Activated naive CD4-positive, alpha-beta T cell treated with anti-CD3 and anti-CD28 coated beads for 36 hours (primary cell): ENCODE results near the gene ZC3H7B. TPM values are rescaled to one million over a fixed set of nuclear protein-coding genes. Genes with fewer than 3 reads are reported as not detected.

Experiments used
- CTCF ChIA-PET: fragments of 350-600 bp; sonication (Branson Sonifier 250); formaldehyde crosslinking; loops from one replicate; lab custom pipeline; 2021; ENCODE audit warnings: antibody characterized with exemption; lab: Charles Lee
- DNase-seq: peaks from one replicate; pipeline ENCODE4 v3.0.0-alpha.2; 2020
- H3K27ac Mint-ChIP-seq: one replicate; pipeline ENCODE4 v1.8.0; 2021; ENCODE audit warnings: mild to moderate bottlenecking, mixed read lengths
- H3K27me3 Mint-ChIP-seq: one replicate; pipeline ENCODE4 v1.8.0; 2021; ENCODE audit warnings: low read depth, mixed read lengths
- H3K36me3 Mint-ChIP-seq: one replicate; pipeline ENCODE4 v1.8.0; 2021; ENCODE audit warnings: low read depth, mixed read lengths
- H3K4me1 Mint-ChIP-seq: one replicate; pipeline ENCODE4 v1.8.0; 2021; ENCODE audit warnings: low read depth, mixed read lengths
- H3K4me3 Mint-ChIP-seq: one replicate; pipeline ENCODE4 v1.8.0; 2021; ENCODE audit warnings: mild to moderate bottlenecking, moderate library complexity, mixed read lengths
- H3K9me3 Mint-ChIP-seq: one replicate; pipeline ENCODE4 v1.8.0; 2021; ENCODE audit warnings: mixed read lengths
- intact Hi-C: fragments of 100-400 bp; cut with micrococcal nuclease; formaldehyde crosslinking; loops from one replicate; pipeline ENCODE4 v1.15.1; 2023
- total RNA-seq, 2 experiments: library from RNA; stranded (reverse); gene quantifications; one replicate each; pipeline ENCODE4 v1.2.3, GENCODE V29; 2021

ZC3H7B gene
- total RNA-seq, 2 experiments from 2014 or later, result 30.0 to 30.3 TPM

DNA sequence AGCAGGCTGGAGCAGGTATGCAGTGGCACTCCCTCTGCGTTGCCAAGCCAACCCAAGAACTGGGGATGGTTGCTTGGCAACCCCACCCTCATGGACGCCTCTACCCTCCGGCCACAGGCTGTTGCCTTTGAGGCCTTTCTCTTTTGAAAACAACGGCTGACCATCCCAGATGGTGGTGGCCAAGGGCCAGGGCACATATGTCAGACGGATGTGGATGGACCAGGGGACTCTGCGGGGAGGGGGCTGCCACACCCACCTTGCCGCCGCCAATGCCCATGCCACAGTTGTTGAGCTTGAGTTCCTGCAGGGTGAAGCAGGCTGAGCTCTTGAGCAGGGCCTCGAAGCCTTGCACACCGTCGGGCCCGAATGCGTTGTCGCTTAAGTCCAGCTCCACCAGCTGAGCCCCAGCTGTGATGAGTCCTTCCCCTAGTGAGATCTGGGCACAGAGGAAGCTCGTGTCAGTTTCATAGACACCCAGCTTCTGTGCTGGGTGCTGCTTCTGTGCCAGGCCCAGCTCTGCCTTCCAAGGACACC, 36.9 kb upstream of the ZC3H7B start:
- Mint-ChIP-seq H3K4me3 (no peak overlapping the region), H3K36me3 (peaks cover 50% of the 10 kb centered on the region), H3K27ac (no peak overlapping the region), H3K4me1 (peaks cover 6% of the 10 kb centered on the region), H3K27me3 (no peaks in the 10 kb centered on the region), H3K9me3 (no peaks in the 10 kb centered on the region)
- intact Hi-C loops, result no loop called here
- CTCF ChIA-PET, result no interaction called here
- no peak for DNase-seq

- no peak overlapping the region for H3K27ac Mint-ChIP-seq
- H3K27me3 Mint-ChIP-seq, result no peaks in the 10 kb centered on the region
- no peak overlapping the region for H3K4me3 Mint-ChIP-seq
- H3K4me1 Mint-ChIP-seq, result peaks cover 6% of the 10 kb centered on the region
- intact Hi-C loops, result no loop called here
- DNase-seq, result no peak
- no peaks in the 10 kb centered on the region for H3K9me3 Mint-ChIP-seq
- peaks cover 56% of the 10 kb centered on the region for H3K36me3 Mint-ChIP-seq
- CTCF ChIA-PET, result no interaction called here
Measured at GRCh38 chr22:41267958-41268357, 33.4 kb upstream of the ZC3H7B start.

DNA sequence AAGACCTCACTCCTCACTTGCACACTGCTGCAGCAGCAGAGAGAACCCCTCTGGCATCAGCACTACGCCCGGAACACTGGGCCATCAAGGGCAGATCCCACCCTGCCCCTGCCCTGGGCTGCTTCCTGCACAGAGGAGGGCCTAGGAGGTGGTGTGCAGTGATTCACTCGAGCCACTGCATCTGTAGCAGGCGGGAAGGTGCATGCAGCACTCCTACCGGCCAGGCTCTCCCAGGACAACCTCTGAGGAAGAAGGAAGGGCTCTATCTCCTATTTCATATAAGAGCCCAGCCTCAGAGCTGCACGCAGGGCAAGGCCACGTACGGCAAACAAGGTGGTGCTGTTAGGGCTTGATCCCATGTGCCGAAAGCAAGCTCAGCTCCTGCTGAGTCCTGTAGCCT, 29.5 kb upstream of the ZC3H7B start:
- intact Hi-C loops, result no loop called here
- Mint-ChIP-seq H3K9me3 (no peaks in the 10 kb centered on the region), H3K27ac (no peak overlapping the region), H3K36me3 (peaks cover 61% of the 10 kb centered on the region), H3K4me1 (peaks cover 2% of the 10 kb centered on the region), H3K27me3 (no peaks in the 10 kb centered on the region), H3K4me3 (no peak overlapping the region)
- no peak for DNase-seq
- CTCF ChIA-PET, result no interaction called here

GRCh38 chr22:41273128-41273527, 28.2 kb upstream of the ZC3H7B start:
- intact Hi-C loops, result no loop called here
- Mint-ChIP-seq H3K27me3 (no peaks in the 10 kb centered on the region), H3K36me3 (peaks cover 64% of the 10 kb centered on the region), H3K9me3 (no peaks in the 10 kb centered on the region), H3K4me3 (no peak overlapping the region), H3K27ac (no peak overlapping the region), H3K4me1 (peaks cover 4% of the 10 kb centered on the region)
- DNase-seq, result no peak
- CTCF ChIA-PET, result no interaction called here

GRCh38 chr22:41274856-41275255, 26.5 kb upstream of the ZC3H7B start:
- intact Hi-C loops, result no loop called here
- Mint-ChIP-seq H3K9me3 (no peaks in the 10 kb centered on the region), H3K36me3 (peaks cover 68% of the 10 kb centered on the region), H3K27me3 (no peaks in the 10 kb centered on the region), H3K4me1 (peaks cover 4% of the 10 kb centered on the region), H3K27ac (no peak overlapping the region), H3K4me3 (no peak overlapping the region)
- CTCF ChIA-PET, result no interaction called here
- DNase-seq, result no peak

DNA sequence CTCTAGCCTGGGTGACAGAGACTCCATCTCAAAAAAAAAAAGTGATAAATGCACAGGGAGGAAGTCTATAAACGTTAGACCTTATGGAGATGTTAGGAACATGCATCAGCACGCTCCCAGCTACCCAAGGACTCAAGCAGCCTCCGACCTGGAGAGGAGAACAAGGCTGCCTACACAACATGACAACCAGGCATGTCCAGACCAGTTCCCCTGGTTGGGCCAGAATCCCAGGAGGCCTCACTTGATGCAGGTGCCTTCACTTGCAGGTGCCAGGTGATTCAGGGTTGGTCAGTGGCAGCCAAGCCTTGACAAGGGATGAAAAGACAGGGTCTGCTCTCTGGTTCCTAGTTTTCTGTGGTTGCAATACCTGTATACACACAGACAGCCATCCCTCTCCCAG, 21.3 kb upstream of the ZC3H7B start:
- DNase-seq, result no peak
- Mint-ChIP-seq H3K27ac (peak overlapping the region; percentile 56), H3K4me3 (no peak overlapping the region), H3K36me3 (peaks cover 70% of the 10 kb centered on the region), H3K27me3 (no peaks in the 10 kb centered on the region), H3K9me3 (no peaks in the 10 kb centered on the region), H3K4me1 (peaks cover 26% of the 10 kb centered on the region)
- CTCF ChIA-PET, result no interaction called here
- intact Hi-C loops, result loop anchor here (10.0 kb wide), 2 partner anchors 1335 to 1745 kb away; partner anchors contain the start of gene RPS19BP1

GRCh38 chr22:41280854-41281253, 20.5 kb upstream of the ZC3H7B start:
- CTCF ChIA-PET, result no interaction called here
- Mint-ChIP-seq H3K4me3 (no peak overlapping the region), H3K27me3 (no peaks in the 10 kb centered on the region), H3K27ac (no peak overlapping the region), H3K36me3 (peaks cover 68% of the 10 kb centered on the region), H3K9me3 (no peaks in the 10 kb centered on the region), H3K4me1 (peaks cover 28% of the 10 kb centered on the region)
- DNase-seq, result no peak
- intact Hi-C loops, result loop anchor here (10.0 kb wide), 2 partner anchors 1336 to 1746 kb away; partner anchors contain the start of gene RPS19BP1

GRCh38 chr22:41284465-41284864, 16.9 kb upstream of the ZC3H7B start:
- peaks cover 40% of the 10 kb centered on the region for H3K4me1 Mint-ChIP-seq
- peaks cover 41% of the 10 kb centered on the region for H3K36me3 Mint-ChIP-seq
- intact Hi-C loops, result loop anchor here (10.0 kb wide), 2 partner anchors 1340 to 1750 kb away; partner anchors contain the start of gene RPS19BP1
- H3K4me3 Mint-ChIP-seq, result peak overlapping the region; percentile 98
- H3K9me3 Mint-ChIP-seq, result no peaks in the 10 kb centered on the region
- no peak for DNase-seq
- CTCF ChIA-PET, result interaction anchor here (0.9 kb wide), 1 partner anchor 14 kb away, joined by 4 read pairs; no protein-coding TSS in a partner anchor
- peak overlapping the region; percentile 100 for H3K27ac Mint-ChIP-seq
- no peaks in the 10 kb centered on the region for H3K27me3 Mint-ChIP-seq

DNA sequence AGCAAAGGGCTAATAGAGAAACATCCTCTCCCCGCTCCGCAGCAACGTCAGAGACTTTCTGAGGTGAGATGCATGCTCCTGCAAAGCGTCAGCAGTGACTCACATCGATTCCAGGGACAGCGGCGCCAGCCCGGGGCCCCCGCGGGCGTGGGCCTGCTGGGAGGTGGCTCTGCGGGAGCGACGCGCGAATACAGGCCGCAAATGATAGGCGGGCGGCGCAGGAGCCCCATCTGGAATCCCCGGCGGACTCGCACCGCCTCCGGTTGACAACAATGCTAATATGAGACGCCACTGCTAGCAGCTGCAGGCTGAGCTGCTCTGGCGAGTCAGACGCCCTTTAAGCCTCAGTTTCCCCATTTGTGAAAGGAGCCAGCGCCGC, 15.9 kb upstream of the ZC3H7B start:
- peak overlapping the region; percentile 100 for H3K27ac Mint-ChIP-seq
- peak overlapping the region; percentile 98 for H3K4me3 Mint-ChIP-seq
- H3K36me3 Mint-ChIP-seq, result peaks cover 34% of the 10 kb centered on the region
- peak; percentile 97 for DNase-seq
- H3K9me3 Mint-ChIP-seq, result no peaks in the 10 kb centered on the region
- no peaks in the 10 kb centered on the region for H3K27me3 Mint-ChIP-seq
- CTCF ChIA-PET, result interaction anchor here (1.2 kb wide), 1 partner anchor 16 kb away, joined by 3 read pairs; the partner anchor contains the start of gene ZC3H7B
- intact Hi-C loops, result loop anchor here (1.0 to 10.0 kb wide), 5 partner anchors 68 to 1751 kb away; partner anchors contain the start of genes POLR3H and RPS19BP1
- H3K4me1 Mint-ChIP-seq, result peaks cover 40% of the 10 kb centered on the region

DNA sequence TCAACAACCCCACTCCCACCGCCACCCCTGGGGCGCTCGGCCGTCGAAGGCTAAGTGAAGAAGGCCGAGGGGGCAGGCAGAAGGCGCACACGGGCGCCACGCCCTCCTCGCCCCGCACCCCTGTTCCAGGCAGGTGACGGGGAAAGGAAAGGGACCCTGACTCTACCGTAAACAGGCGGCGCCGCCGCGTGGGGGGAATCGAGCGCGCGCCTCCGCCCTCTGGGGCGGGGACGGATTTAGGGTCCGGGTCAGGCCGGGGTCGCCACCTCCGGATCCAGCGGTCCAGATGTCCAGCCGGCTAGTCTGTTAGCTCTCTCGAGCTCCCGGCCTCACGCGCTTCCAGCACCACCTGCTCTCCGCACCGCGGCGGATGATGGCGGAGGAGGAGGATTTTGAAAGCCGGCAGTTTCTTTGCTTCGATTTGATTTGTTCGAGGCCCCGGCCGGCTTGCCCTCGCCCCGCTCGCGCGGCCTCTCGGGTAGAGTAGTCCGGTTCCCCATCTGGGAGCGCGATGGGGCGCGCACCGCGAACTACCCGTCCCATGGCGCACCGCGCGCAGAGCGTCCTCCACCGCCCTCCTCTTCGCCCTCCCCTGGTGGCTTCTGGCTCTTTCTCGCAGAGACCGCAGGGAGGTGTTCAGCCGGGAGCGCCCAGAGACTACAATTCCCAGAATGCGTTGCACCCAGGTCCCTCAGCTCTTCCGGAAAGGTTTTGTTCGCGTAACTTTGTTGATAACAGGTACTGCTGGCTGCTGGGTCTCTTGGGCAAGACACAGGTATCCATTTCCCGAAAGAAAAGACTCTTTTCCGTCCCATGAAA, 15.3 kb upstream of the ZC3H7B start, which contains the start of gene RANGAP1:
RANGAP1 (minus strand) TSS at position 368 of the 819 bp plus-strand sequence. CDS start 5,143 bp downstream, outside the sequence.
- no peaks in the 10 kb centered on the region for H3K9me3 Mint-ChIP-seq
- CTCF ChIA-PET, result interaction anchor here (1.2 kb wide), 1 partner anchor 15 kb away, joined by 3 read pairs; the partner anchor contains the start of gene ZC3H7B
- H3K27me3 Mint-ChIP-seq, result no peaks in the 10 kb centered on the region
- peak; percentile 99 for DNase-seq
- intact Hi-C loops, result loop anchor here (1.0 to 10.0 kb wide), 16 partner anchors 15 to 1751 kb away; partner anchors contain the start of genes ACO2, DESI1, L3MBTL2 and PMM1
- peak within 1 kb of the TSS; percentile 100 for H3K27ac Mint-ChIP-seq
- H3K4me3 Mint-ChIP-seq, result peak within 1 kb of the TSS; percentile 98
- H3K36me3 Mint-ChIP-seq, result peaks cover 28% of the 10 kb centered on the region
- H3K4me1 Mint-ChIP-seq, result peaks cover 37% of the 10 kb centered on the region

- Mint-ChIP-seq H3K27me3 (no peaks in the 10 kb centered on the region), H3K4me3 (peak overlapping the region; percentile 98), H3K9me3 (no peaks in the 10 kb centered on the region), H3K4me1 (peaks cover 33% of the 10 kb centered on the region), H3K27ac (peak overlapping the region; percentile 100), H3K36me3 (peaks cover 23% of the 10 kb centered on the region)
- intact Hi-C loops, result loop anchor here (1.0 to 10.0 kb wide), 14 partner anchors 15 to 1752 kb away; partner anchors contain the start of genes ACO2, DESI1, L3MBTL2 and PMM1
- peak; percentile 77 for DNase-seq
- CTCF ChIA-PET, result interaction anchor here (1.2 kb wide), 1 partner anchor 15 kb away, joined by 3 read pairs; the partner anchor contains the start of gene ZC3H7B
Measured at GRCh38 chr22:41286639-41287091, 14.7 kb upstream of the ZC3H7B start.
